HUES64 (cell line): ENCODE measurements around the gene SCLT1.

Experiments used
- H3K27ac ChIP-seq: 2 replicates; pipeline ENCODE4 v1.7.0; 2013; ENCODE audit warnings: low read depth, low read length, inconsistent platforms
- H3K27me3 ChIP-seq: 2 replicates; pipeline ENCODE4 v1.6.1; 2013; ENCODE audit warnings: mild to moderate bottlenecking, low read length; ENCODE audit not compliant: insufficient read depth
- H3K36me3 ChIP-seq: 2 replicates; pipeline ENCODE4 v1.6.1; 2013; ENCODE audit warnings: mild to moderate bottlenecking, low read length; ENCODE audit not compliant: insufficient read depth
- H3K4me1 ChIP-seq: 2 replicates; pipeline ENCODE4 v1.6.1; 2013; ENCODE audit warnings: mild to moderate bottlenecking, low read length, moderate library complexity; ENCODE audit not compliant: insufficient read depth
- H3K4me3 ChIP-seq: 2 replicates; pipeline ENCODE4 v1.5.1; 2013; ENCODE audit warnings: mild to moderate bottlenecking, low read length, moderate library complexity
- H3K9ac ChIP-seq: 2 replicates; pipeline ENCODE4 v1.6.1; 2013; ENCODE audit warnings: mild to moderate bottlenecking, low read depth, low read length
- H3K9me3 ChIP-seq: 2 replicates; pipeline ENCODE4 v1.6.1; 2013; ENCODE audit warnings: low read depth, low read length; ENCODE audit not compliant: insufficient read depth
- WGBS: fragments of 150-250, 120-280 bp; methylation state at CpG from one replicate; pipeline ENCODE4 v1.1.7; 2013; ENCODE audit warnings: missing lambda C conversion rate; 5-methylcytosine and 5-hydroxymethylcytosine counted together

The SCLT1 gene

DNA sequence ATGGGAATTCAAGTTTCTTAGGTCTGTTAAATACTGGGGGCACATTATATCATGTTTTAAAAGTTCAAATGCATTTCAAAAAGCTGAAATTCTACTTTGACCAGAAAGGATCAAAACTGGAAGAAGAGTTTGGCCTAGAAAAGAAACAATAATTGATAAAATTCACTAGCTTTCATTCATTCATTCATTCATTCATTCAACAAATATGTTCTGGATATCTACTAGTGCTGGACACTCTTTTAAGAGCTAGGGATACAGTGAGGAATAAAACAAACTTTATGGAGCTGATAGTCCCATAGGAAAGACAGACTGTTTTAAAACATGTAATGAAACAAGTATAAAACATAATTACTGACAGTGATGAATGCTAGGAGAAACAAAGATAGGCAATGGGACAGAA lies 177.8 kb downstream of the SCLT1 start:
- Histone ChIP-seq H3K9ac (no peak overlapping the region), H3K4me1 (no peaks in the 10 kb centered on the region), H3K27me3 (no peaks in the 10 kb centered on the region), H3K36me3 (no peaks in the 10 kb centered on the region), H3K4me3 (no peak overlapping the region), H3K27ac (no peak overlapping the region), H3K9me3 (no peaks in the 10 kb centered on the region)

DNA sequence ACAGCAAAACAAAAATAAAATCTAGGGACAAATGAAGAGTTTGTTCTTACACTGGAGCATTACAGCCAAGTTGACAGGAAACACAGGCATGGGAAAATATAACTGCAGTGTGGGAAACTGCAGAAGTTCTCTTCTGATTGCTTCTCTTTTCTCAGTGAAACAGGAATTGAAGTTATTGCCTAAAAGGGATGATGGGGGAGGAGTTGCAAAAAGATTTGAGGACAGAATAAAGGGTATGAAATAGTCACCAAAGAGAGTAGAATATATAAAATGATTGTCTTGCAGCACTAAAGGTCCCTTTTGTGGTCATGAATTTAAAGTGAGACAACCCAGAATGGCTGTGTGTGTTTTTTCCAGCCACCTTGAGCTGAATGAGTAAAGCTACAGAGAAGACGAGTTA lies 180.1 kb downstream of the SCLT1 start:
- Histone ChIP-seq H3K4me3 (no peak overlapping the region), H3K36me3 (no peaks in the 10 kb centered on the region), H3K9ac (no peak overlapping the region), H3K9me3 (no peaks in the 10 kb centered on the region), H3K4me1 (no peaks in the 10 kb centered on the region), H3K27me3 (no peaks in the 10 kb centered on the region), H3K27ac (no peak overlapping the region)
- WGBS, result 93% methylated on average over 1 of the region's 1 CpG

DNA sequence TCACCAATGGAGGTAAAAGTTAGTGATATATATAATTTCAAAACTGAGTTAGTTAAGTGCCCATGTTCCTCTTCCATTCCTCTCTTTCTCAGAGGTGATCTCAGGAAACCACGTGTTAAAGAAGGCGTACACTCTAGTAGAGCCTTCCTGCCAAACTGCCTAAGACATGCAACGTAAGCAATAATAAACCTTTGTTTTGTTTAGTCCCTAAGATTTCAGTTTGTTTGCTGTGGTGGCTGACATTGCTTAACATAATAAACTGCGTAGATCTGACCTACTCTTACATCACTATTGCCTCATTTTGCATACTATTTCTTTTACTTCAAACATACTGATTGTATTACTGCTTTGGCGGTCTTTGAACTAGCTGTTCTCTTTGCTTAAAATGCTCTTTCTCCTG lies 184.6 kb downstream of the SCLT1 start:
- H3K9me3 ChIP-seq, result no peaks in the 10 kb centered on the region
- no peaks in the 10 kb centered on the region for H3K27me3 ChIP-seq
- no peak overlapping the region for H3K9ac ChIP-seq
- 93% methylated on average over 5 of the region's 5 CpGs for WGBS
- no peaks in the 10 kb centered on the region for H3K4me1 ChIP-seq
- H3K27ac ChIP-seq, result no peak overlapping the region
- no peaks in the 10 kb centered on the region for H3K36me3 ChIP-seq
- H3K4me3 ChIP-seq, result no peak overlapping the region

DNA sequence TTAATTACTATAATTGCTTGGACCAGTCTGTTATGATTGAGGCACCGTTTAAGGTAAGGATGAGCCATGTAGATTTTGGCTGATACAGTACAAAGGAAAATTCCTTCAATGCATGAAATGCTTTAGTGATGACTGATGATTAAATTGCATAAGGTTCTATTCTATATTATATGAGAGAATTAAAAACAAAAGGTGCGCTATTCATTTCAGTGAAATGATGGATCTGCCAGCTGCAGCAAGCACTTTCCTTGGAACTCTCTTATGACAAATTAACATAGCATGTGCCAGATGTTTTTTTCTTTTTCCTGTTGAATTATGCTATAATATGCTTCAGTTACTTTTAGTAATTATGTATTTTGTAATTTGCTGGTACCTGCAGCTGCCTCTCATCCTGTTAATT lies 185.4 kb downstream of the SCLT1 start:
- no peaks in the 10 kb centered on the region for H3K4me1 ChIP-seq
- no peak overlapping the region for H3K9ac ChIP-seq
- H3K36me3 ChIP-seq, result no peaks in the 10 kb centered on the region
- no peaks in the 10 kb centered on the region for H3K27me3 ChIP-seq
- 87% methylated on average over 2 of the region's 2 CpGs for WGBS
- no peaks in the 10 kb centered on the region for H3K9me3 ChIP-seq
- no peak overlapping the region for H3K27ac ChIP-seq
- no peak overlapping the region for H3K4me3 ChIP-seq

DNA sequence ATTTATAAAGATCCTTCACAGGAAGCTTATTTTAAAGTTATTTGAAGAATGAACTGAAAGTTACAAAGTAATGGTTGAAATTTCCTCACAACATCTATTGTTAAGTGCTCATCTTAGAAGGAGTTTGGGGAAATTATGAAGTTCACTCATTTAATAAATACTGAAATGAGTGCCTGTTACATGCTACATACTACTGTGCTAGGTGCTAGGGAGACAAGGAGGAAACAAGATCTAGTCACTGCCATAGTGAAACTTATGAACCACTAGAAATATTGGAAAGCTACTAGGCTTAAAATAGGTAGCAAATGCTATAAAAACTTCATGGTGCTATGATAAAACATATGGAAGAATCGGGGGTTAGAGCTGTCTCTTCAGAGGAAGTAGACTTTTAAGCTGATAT lies 186.8 kb downstream of the SCLT1 start:
- Histone ChIP-seq H3K27ac (no peak overlapping the region), H3K4me3 (no peak overlapping the region), H3K9me3 (no peaks in the 10 kb centered on the region), H3K27me3 (no peaks in the 10 kb centered on the region), H3K9ac (no peak overlapping the region), H3K4me1 (no peaks in the 10 kb centered on the region), H3K36me3 (no peaks in the 10 kb centered on the region)
- whole genome bisulfite sequencing, result 93% methylated on average over 1 of the region's 1 CpG

DNA sequence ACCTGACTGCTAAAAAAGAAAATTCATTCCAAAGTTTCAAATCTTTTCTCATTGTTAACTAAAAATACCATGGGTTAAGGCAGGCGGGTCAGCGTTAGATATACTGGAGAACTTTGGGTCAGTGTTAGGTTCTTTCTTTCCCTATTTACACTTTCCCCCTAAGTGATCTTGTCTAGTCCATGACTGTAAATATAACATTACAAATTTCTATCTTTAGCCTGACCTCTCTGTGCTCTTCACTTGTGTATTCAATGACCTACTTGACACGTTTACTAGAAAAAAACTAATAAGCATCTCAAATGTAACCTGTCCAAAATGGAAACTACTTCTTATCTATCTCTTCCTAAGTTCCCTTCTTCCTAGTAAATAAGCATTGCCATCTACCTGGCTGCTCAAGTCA lies 188.5 kb downstream of the SCLT1 start:
- no peaks in the 10 kb centered on the region for H3K27me3 ChIP-seq
- H3K9ac ChIP-seq, result no peak overlapping the region
- H3K9me3 ChIP-seq, result no peaks in the 10 kb centered on the region
- WGBS, result 84% methylated on average over 3 of the region's 3 CpGs
- no peak overlapping the region for H3K4me3 ChIP-seq
- no peaks in the 10 kb centered on the region for H3K36me3 ChIP-seq
- no peak overlapping the region for H3K27ac ChIP-seq
- H3K4me1 ChIP-seq, result no peaks in the 10 kb centered on the region

DNA sequence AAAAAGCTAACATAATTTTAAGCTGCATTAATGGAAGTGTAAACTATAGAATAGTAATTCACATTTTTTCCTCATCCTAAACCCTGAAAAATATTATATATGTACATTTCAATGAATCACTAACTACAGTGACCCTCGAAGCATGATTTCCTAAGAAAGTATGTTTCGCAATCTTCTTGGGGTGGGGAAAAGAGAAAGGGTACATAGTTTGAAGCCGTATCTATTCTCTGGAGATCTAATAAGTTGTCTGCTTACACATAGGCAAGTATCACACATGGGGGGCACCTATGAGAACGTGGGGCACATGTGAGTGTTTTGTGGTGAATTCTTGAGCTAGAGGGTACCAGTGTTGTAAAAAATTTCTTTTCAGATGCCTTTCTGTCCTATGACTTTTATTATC lies 212.7 kb downstream of the SCLT1 start:
- Histone ChIP-seq H3K9ac (no peak overlapping the region), H3K4me3 (no peak overlapping the region), H3K27me3 (no peaks in the 10 kb centered on the region), H3K9me3 (no peaks in the 10 kb centered on the region), H3K4me1 (no peaks in the 10 kb centered on the region), H3K36me3 (no peaks in the 10 kb centered on the region), H3K27ac (no peak overlapping the region)
- WGBS, result 83% methylated on average over 4 of the region's 4 CpGs

DNA sequence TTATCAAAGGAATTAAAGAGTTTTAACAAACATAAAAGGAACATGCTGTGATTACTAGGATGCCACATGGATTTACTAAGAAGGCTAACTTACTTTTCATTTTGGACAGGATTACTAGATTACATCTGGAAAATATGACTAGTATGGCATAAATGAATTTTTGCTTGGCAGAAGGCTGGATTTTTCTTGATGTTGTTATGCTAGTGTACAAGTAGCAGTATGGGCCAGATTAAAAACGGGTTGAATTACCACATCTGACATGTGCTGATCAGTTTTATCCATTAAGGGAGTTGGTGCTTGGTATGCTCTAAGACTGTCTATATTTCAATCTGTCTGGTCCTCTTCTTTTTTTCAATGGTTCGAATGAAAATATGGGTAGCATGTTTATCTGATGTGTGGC lies 213.4 kb downstream of the SCLT1 start:
- Histone ChIP-seq H3K36me3 (no peaks in the 10 kb centered on the region), H3K27ac (no peak overlapping the region), H3K27me3 (no peaks in the 10 kb centered on the region), H3K9ac (no peak overlapping the region), H3K4me3 (no peak overlapping the region), H3K4me1 (no peaks in the 10 kb centered on the region), H3K9me3 (no peaks in the 10 kb centered on the region)
- WGBS, result 77% methylated on average over 2 of the region's 2 CpGs

DNA sequence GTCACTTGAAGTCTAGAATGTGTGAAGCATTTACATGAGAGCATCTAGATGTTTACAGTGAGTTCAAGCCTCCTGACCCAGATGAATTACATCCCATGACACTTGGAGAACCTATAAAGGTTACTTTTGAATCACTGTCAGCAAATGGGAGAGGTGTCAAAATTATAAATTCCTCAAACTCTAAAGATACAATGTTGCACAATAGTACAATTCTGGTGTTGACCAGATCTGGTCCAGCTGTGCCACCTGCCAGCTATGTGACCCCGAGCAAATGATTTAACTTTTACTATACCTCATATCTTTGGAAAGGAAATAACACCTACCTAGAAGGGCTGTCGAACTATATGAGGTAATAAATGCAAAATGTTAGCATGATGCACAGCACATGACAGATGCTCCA lies 214.1 kb downstream of the SCLT1 start:
- 100% methylated on average over 1 of the region's 2 CpGs for WGBS
- 0 out of 2 replicates have a peak, but pooled peaks cover 2% of the 10 kb centered on the region for H3K4me1 ChIP-seq
- H3K27ac ChIP-seq, result no peak overlapping the region
- peaks cover 5% of the 10 kb centered on the region for H3K36me3 ChIP-seq
- no peak overlapping the region for H3K9ac ChIP-seq
- no peaks in the 10 kb centered on the region for H3K27me3 ChIP-seq
- no peak overlapping the region for H3K4me3 ChIP-seq
- no peaks in the 10 kb centered on the region for H3K9me3 ChIP-seq

DNA sequence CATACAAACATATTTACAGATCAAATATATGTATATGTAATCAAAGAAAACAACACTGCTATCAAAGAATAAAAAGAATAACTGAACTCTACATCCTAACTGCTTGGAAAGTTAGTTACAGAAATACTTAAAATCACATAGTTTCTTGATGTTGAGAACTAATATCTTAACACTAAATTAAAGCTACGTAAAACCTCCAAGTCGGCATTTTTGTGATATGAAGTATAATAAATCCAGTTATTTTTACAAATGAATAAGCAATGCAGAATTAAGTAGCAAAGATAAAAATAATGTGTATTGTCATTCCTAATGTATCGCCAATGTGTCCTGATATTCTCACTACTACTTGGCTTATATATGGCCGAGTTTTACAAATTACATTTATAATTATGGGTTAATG lies 215.4 kb downstream of the SCLT1 start:
- no CpG with 5 or more reads among the region's 4 CpGs for WGBS
- Histone ChIP-seq H3K36me3 (peaks cover 18% of the 10 kb centered on the region), H3K27ac (no peak overlapping the region), H3K4me3 (no peak overlapping the region), H3K9ac (no peak overlapping the region), H3K4me1 (peaks cover 13% of the 10 kb centered on the region), H3K9me3 (no peaks in the 10 kb centered on the region), H3K27me3 (no peaks in the 10 kb centered on the region)

DNA sequence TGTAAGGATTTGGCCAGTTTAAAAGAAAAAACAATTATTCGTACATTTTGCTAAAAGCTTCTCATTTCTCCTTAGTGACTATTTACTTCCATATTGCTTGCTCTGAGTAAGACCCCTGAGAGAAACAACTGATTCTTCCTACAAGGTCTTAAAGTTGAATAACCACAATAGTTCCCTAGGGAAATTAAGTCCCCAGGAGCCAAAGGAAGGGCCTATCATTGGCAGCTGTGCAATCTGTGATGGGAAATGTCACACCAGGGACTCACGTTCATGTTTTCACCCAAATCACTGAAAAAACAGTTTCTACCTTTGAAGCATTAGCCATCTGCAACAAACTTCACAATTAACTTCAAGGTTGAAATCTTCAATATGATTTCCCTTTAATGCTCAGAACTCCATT lies 217.1 kb downstream of the SCLT1 start:
- Histone ChIP-seq H3K4me1 (peaks cover 13% of the 10 kb centered on the region), H3K4me3 (no peak overlapping the region), H3K9ac (no peak overlapping the region), H3K9me3 (no peaks in the 10 kb centered on the region), H3K36me3 (peaks cover 36% of the 10 kb centered on the region), H3K27me3 (no peaks in the 10 kb centered on the region), H3K27ac (no peak overlapping the region)
- 87% methylated on average over 2 of the region's 2 CpGs for WGBS

DNA sequence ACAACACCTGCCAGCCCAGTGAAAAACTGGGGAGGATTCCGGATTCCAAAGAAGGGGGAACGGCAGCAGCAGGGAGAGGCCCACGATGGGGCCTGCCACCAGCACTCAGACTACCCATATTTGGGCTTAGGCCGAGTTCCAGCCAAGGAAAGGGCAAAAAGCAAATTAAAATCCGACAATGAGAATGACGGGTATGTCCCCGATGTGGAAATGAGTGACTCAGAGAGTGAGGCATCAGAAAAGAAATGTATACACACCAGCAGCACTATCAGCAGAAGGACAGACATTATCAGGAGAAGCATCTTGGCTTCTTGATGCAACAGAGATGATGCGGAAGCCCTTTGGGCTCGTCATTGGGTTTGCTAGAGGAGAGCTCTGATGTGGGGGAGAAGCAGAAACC lies 221.4 kb downstream of the SCLT1 start:
- Histone ChIP-seq H3K36me3 (peaks cover 78% of the 10 kb centered on the region), H3K9ac (no peak overlapping the region), H3K27me3 (no peaks in the 10 kb centered on the region), H3K4me1 (peaks cover 13% of the 10 kb centered on the region), H3K4me3 (no peak overlapping the region), H3K9me3 (no peaks in the 10 kb centered on the region), H3K27ac (no peak overlapping the region)
- 93% methylated on average over 9 of the region's 9 CpGs for WGBS
